ENCODE data around the gene TP53I13. TPM values are rescaled to one million over a fixed set of nuclear protein-coding genes. Genes with fewer than 3 reads are reported as not detected.
"Not testable (repeated sequence)": the region's sequence is repeated elsewhere in the genome, so short reads cannot be mapped to it uniquely, and the experiment has no call there.

Gene TP53I13
- total and polyA plus RNA-seq, 7 experiments from 2014 or later = 19.3 to 87.5 (median 61.7) TPM

- H3K36me3 ChIP-seq (ENCODE audit: control insufficient read depth in 2 of 3, insufficient read depth in 3 of 3, low read length in 3 of 3) = peaks cover 0 to 16% (median 11%) of the 10 kb centered on the region in 3 experiments
- Mint-ChIP-seq H3K27ac (peak overlapping the region in 2 of 9 donors; percentile 26 to 72), H3K36me3 (peaks cover 3 to 39% (median 20%) of the 10 kb centered on the region in 5 donors), H3K9me3 (no peaks in the 10 kb centered on the region), H3K27me3 (no peaks in the 10 kb centered on the region), H3K4me3 (no peak overlapping the region), H3K4me1 (peaks cover 0 to 11% (median 0%) of the 10 kb centered on the region in 7 donors)
- ChIA-PET POLR2A (no interaction called here), CTCF (no interaction called here)
- H3K9me3 ChIP-seq (ENCODE audit: control insufficient read depth in 2 of 3, low read length in 3 of 3) = no peaks in the 10 kb centered on the region
- no peaks in the 10 kb centered on the region for H3K4me1 ChIP-seq (ENCODE audit: control insufficient read depth in 2 of 2, insufficient read depth in 2 of 2, low read length in 2 of 2)
- H3K4me3 ChIP-seq (ENCODE audit: low read length) = no peak overlapping the region
- intact Hi-C loops (cut with micrococcal nuclease) = no loop called here
- ATAC-seq (no peak), DNase-seq (no peak)
- H3K27me3 ChIP-seq (ENCODE audit: control insufficient read depth in 2 of 2, insufficient read depth in 2 of 2, low read length in 2 of 2) = no peaks in the 10 kb centered on the region
- no peak overlapping the region for H3K27ac ChIP-seq (ENCODE audit: low read depth, low read length)
Observed at GRCh38 chr17:29546830-29547229, 21.7 kb upstream of the TP53I13 start.

DNA sequence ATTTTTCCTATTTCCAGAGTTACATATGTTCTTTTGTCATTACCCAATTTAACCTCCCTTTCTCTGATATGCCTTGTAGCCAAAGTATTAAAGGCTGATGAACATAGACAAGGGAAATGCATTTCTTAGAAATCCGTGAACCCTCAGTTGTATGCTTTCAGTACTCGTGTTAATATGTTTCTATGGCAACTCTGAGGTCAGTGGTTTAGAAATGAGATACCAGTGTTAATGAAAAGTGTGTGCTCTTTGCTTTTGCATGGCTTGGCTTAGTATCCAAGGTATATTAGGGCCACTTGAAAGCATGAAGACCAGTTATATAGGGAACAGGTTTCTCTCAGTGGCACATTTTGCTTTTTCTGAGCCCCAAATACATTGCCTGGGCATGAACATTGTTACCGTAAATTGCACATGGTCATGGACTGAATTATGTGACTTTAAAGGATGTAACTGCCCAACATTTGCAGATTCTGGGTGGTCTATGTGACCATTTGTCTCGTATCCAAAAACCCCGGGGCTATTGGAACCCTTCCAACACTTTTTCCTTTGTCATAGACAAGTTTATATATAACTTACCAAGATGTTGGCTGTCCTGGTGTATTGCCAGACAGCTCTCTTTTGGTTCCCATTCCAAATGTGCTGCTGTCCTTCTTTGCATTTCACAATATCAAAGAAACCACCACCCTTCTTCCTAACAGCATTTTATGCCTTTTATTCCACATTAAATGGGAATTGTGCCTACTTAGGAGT, 19.2 kb upstream of the TP53I13 start:
- intact Hi-C loops (cut with micrococcal nuclease) = no loop called here
- Mint-ChIP-seq H3K36me3 (peaks cover 0 to 18% (median 7%) of the 10 kb centered on the region in 5 donors), H3K4me3 (no peak overlapping the region), H3K9me3 (no peaks in the 10 kb centered on the region), H3K4me1 (peaks cover 0 to 11% (median 0%) of the 10 kb centered on the region in 7 donors), H3K27ac (no peak overlapping the region), H3K27me3 (no peaks in the 10 kb centered on the region)
- H3K27me3 ChIP-seq (ENCODE audit: control insufficient read depth in 2 of 2, insufficient read depth in 2 of 2, low read length in 2 of 2) = no peaks in the 10 kb centered on the region
- no peak for ATAC-seq
- H3K36me3 ChIP-seq (ENCODE audit: control insufficient read depth in 2 of 3, insufficient read depth in 3 of 3, low read length in 3 of 3) = no peaks in the 10 kb centered on the region
- no peak overlapping the region for H3K4me3 ChIP-seq (ENCODE audit: low read length)
- no peak overlapping the region for H3K27ac ChIP-seq (ENCODE audit: low read depth, low read length)
- POLR2A ChIA-PET = interaction anchor here (0.6 kb wide), 1 partner anchor 15 kb away, joined by 3 read pairs; no protein-coding TSS in a partner anchor
- CTCF ChIA-PET = interaction anchor here (1.1 kb wide), 1 partner anchor 425 kb away, joined by 3 read pairs; no protein-coding TSS in a partner anchor
- no peak for DNase-seq
- no peaks in the 10 kb centered on the region for H3K4me1 ChIP-seq (ENCODE audit: control insufficient read depth in 2 of 2, insufficient read depth in 2 of 2, low read length in 2 of 2)
- H3K9me3 ChIP-seq (ENCODE audit: control insufficient read depth in 2 of 3, low read length in 3 of 3) = no peaks in the 10 kb centered on the region

DNA sequence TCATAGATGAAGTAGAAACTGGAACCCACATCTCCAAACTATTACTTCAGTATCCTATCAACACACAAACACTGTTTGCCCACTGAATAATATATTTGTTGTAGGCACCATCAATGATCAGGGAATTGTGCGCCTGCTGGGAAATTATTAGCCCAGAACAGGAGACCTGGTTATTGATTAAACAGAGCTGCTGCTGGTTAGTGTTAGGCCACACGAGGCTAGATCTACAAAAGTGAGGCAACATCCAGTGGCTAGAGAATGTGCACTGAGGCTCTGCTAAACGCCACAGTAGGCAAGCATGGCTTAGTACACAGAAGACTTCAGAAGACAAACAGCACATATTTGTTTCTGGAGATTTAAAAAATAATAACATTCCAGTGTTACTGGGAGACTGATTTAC, 12.7 kb upstream of the TP53I13 start:
- Histone ChIP-seq H3K27me3 (ENCODE audit: control insufficient read depth in 2 of 2, insufficient read depth in 2 of 2, low read length in 2 of 2) (no peaks in the 10 kb centered on the region), H3K9me3 (ENCODE audit: control insufficient read depth in 2 of 3, low read length in 3 of 3) (no peaks in the 10 kb centered on the region), H3K36me3 (ENCODE audit: control insufficient read depth in 2 of 3, insufficient read depth in 3 of 3, low read length in 3 of 3) (no peaks in the 10 kb centered on the region), H3K4me1 (ENCODE audit: control insufficient read depth in 2 of 2, insufficient read depth in 2 of 2, low read length in 2 of 2) (peaks cover 0 to 11% of the 10 kb centered on the region in 2 donors), H3K27ac (ENCODE audit: low read depth, low read length) (no peak overlapping the region), H3K4me3 (ENCODE audit: low read length) (no peak overlapping the region)
- Mint-ChIP-seq H3K4me3 (no peak overlapping the region), H3K27me3 (no peaks in the 10 kb centered on the region), H3K9me3 (no peaks in the 10 kb centered on the region), H3K4me1 (peaks cover 0 to 22% (median 4%) of the 10 kb centered on the region in 7 donors), H3K27ac (no peak overlapping the region), H3K36me3 (peaks cover 0 to 5% (median 0%) of the 10 kb centered on the region in 5 donors)
- ATAC-seq (no peak), DNase-seq (no peak)
- POLR2A ChIA-PET = interaction anchor here (1.0 kb wide), 1 partner anchor 11 kb away, joined by 4 read pairs; the partner anchor contains the start of gene ABHD15
- intact Hi-C loops (cut with micrococcal nuclease) = no loop called here
- CTCF ChIA-PET = no interaction called here

GRCh38 chr17:29557085-29557738, 11.3 kb upstream of the TP53I13 start:
- Histone ChIP-seq H3K4me3 (ENCODE audit: low read length) (no peak overlapping the region), H3K9me3 (ENCODE audit: control insufficient read depth in 2 of 3, low read length in 3 of 3) (no peaks in the 10 kb centered on the region), H3K27ac (ENCODE audit: low read depth, low read length) (no peak overlapping the region), H3K27me3 (ENCODE audit: control insufficient read depth in 2 of 2, insufficient read depth in 2 of 2, low read length in 2 of 2) (no peaks in the 10 kb centered on the region), H3K36me3 (ENCODE audit: control insufficient read depth in 2 of 3, insufficient read depth in 3 of 3, low read length in 3 of 3) (peaks cover 0 to 3% (median 0%) of the 10 kb centered on the region in 3 experiments), H3K4me1 (ENCODE audit: control insufficient read depth in 2 of 2, insufficient read depth in 2 of 2, low read length in 2 of 2) (peaks cover 0 to 11% of the 10 kb centered on the region in 2 donors)
- ATAC-seq (peak; percentile 47), DNase-seq (no peak)
- CTCF ChIA-PET = no interaction called here
- H3K9me3 Mint-ChIP-seq = no peaks in the 10 kb centered on the region
- H3K27me3 Mint-ChIP-seq = no peaks in the 10 kb centered on the region
- H3K36me3 Mint-ChIP-seq = peaks cover 0 to 8% (median 0%) of the 10 kb centered on the region in 5 donors
- peaks cover 0 to 26% (median 10%) of the 10 kb centered on the region in 7 donors for H3K4me1 Mint-ChIP-seq
- no peak overlapping the region for H3K27ac Mint-ChIP-seq
- POLR2A ChIA-PET = interaction anchor here (0.6 to 1.4 kb wide), 3 partner anchors 60 to 792 kb away, joined by 3 to 8 read pairs (median 3); no protein-coding TSS in a partner anchor
- intact Hi-C loops (cut with micrococcal nuclease) = no loop called here
- H3K4me3 Mint-ChIP-seq = no peak overlapping the region

DNA sequence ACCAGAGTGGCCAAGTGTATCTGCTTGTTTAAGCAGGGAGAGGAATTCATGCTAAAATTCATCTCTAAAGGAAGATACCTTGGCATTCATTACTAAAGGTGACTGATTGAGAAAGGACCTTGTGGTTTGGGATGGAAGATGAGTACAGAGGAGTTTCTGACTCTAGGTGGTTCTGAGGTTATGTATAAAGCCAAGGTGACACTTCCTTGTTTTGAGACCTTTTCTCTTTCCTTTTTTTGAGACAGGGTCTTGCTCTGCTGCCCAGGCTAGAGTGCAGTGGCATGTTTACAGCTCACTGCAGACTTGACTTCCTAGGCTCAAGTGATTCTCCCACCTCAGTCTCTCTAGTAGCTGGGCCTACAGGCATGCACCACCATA, 10.8 kb upstream of the TP53I13 start:
- Histone ChIP-seq H3K9me3 (ENCODE audit: control insufficient read depth in 2 of 3, low read length in 3 of 3) (no peaks in the 10 kb centered on the region), H3K27me3 (ENCODE audit: control insufficient read depth in 2 of 2, insufficient read depth in 2 of 2, low read length in 2 of 2) (no peaks in the 10 kb centered on the region), H3K36me3 (ENCODE audit: control insufficient read depth in 2 of 3, insufficient read depth in 3 of 3, low read length in 3 of 3) (peaks cover 0 to 3% (median 0%) of the 10 kb centered on the region in 3 experiments), H3K4me3 (ENCODE audit: low read length) (no peak overlapping the region), H3K27ac (ENCODE audit: low read depth, low read length) (no peak overlapping the region), H3K4me1 (ENCODE audit: control insufficient read depth in 2 of 2, insufficient read depth in 2 of 2, low read length in 2 of 2) (peaks cover 0 to 11% of the 10 kb centered on the region in 2 donors)
- ChIA-PET CTCF (no interaction called here), POLR2A (no interaction called here)
- intact Hi-C loops (cut with micrococcal nuclease) = no loop called here
- DNase-seq = no peak
- no peaks in the 10 kb centered on the region for H3K9me3 Mint-ChIP-seq
- H3K27ac Mint-ChIP-seq = peak overlapping the region in 1 of 9 donors; percentile 29
- peaks cover 0 to 30% (median 14%) of the 10 kb centered on the region in 7 donors for H3K4me1 Mint-ChIP-seq
- no peaks in the 10 kb centered on the region for H3K27me3 Mint-ChIP-seq
- no peak overlapping the region for H3K4me3 Mint-ChIP-seq
- H3K36me3 Mint-ChIP-seq = peaks cover 0 to 12% (median 0%) of the 10 kb centered on the region in 5 donors
- no peak for ATAC-seq

GRCh38 chr17:29558139-29558538, 10.4 kb upstream of the TP53I13 start:
- POLR2A ChIA-PET; CTCF ChIA-PET; DNase-seq; H3K36me3 ChIP-seq (ENCODE audit: control insufficient read depth in 2 of 3, insufficient read depth in 3 of 3, low read length in 3 of 3); H3K27ac ChIP-seq (ENCODE audit: low read depth, low read length); intact Hi-C loops (cut with micrococcal nuclease); H3K9me3 Mint-ChIP-seq; H3K4me3 ChIP-seq (ENCODE audit: low read length); H3K9me3 ChIP-seq (ENCODE audit: control insufficient read depth in 2 of 3, low read length in 3 of 3); ATAC-seq; H3K27me3 ChIP-seq (ENCODE audit: control insufficient read depth in 2 of 2, insufficient read depth in 2 of 2, low read length in 2 of 2); H3K27me3 Mint-ChIP-seq: not testable (repeated sequence)
- peaks cover 0 to 14% (median 0%) of the 10 kb centered on the region in 5 donors for H3K36me3 Mint-ChIP-seq
- peak overlapping the region in 2 of 10 donors; percentile 21 to 52 for H3K4me3 Mint-ChIP-seq
- peaks cover 0 to 32% (median 14%) of the 10 kb centered on the region in 7 donors for H3K4me1 Mint-ChIP-seq
- H3K4me1 ChIP-seq (ENCODE audit: control insufficient read depth in 2 of 2, insufficient read depth in 2 of 2, low read length in 2 of 2) = peaks cover 0 to 11% of the 10 kb centered on the region in 2 donors
- H3K27ac Mint-ChIP-seq = peak overlapping the region in 1 of 9 donors; percentile 29

Data from naive thymus-derived CD4-positive, alpha-beta T cell (primary cell).